ENCODE data around the gene NKAIN1.
"Not testable (repeated sequence)": the region's sequence is repeated elsewhere in the genome, so short reads cannot be mapped to it uniquely, and the experiment has no call there.

The NKAIN1 gene

DNA sequence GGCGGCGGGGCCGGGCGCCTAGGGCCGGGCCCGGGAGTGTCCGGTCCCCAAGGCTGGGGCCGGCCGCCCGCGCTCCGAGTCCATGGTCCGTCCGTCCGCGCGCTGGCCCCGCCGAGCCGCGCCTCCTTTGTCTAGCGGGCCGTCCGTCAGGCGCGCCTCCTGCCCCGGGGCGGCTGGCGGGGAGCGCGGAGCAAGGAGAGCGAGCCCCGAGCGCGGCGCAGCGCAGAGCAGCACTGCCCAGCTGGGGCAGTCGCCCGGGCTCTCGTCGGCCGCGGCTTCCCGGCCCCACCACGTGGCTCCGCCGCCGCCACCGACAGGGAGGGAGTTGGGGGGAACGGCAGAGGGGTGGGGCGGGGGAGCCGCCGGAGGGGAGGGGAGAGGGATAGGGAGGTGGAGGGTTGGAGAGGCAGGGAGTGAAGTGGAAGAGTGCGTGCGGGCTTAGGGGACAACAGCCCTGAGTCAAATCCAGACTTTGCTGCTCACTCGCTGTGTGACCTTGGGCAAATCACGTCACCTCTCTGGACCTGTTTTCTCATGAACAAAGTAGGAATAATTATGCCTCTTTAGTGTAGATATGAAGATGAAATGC lies at the start of gene NKAIN1:
Gene NKAIN1, minus strand, starts transcription at position 235 of the 589 bp plus-strand sequence. CDS start 340 bp downstream, outside the sequence.
- DNase-seq (ENCODE audit: low spot score), result no peak

DNA sequence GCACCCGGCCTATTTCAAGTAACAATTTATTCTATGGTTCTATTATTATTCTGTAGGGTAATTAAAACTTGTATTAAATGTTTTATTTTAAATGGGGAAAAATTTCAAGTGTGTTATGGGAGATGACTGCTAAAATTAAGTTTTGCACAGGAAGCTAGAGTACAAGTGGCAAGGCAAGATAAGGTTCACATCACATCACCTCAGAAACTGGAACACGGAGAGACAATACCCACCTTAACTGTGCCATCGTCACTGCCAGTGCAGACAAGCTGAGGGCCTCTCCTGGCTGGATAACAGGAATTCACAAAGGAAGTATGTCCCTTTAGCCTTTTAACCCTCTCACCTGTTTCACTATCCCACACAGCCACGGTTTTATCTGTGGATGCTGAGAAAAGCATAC lies 49.3 kb upstream of the NKAIN1 start:
- DNase-seq (ENCODE audit: low spot score), result no peak

DNA sequence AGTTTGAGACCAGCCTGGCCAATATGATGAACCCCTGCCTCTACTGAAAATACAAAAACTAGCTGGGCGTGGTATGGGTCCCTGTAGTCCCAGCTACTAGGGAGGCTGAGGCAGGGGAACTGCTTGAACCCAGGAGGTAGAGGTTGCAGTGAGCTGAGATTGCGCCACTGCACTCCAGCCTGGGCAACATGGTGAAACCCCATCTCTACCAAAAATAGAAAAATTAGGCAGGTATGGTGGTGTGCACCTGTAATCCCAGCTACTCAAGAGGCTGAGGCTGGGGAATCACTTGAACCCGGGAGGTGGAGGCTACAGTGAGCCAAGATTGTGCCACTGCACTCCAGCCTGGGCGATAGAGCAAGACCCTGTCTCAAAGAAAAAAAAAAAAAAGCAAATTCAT lies 48.1 kb upstream of the NKAIN1 start:
- not testable (repeated sequence) for DNase-seq (ENCODE audit: low spot score)

DNA sequence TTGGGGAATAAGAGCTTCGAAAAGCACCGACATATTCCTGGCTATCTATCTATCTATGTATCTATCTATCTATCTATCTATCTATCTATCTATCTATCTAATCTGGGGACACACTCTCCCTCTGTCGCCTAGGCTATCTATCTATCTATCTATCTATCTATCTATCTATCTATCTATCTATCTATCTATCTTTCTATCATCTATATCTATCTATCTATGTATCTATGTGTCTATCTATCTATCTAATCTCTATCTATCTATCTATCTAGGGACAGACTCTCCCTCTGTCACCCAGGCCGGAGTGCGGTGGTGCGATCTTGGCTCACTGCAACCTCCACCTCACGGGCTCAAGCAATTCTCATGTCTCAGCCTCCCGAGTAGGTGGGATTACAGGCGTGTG lies 42.7 kb upstream of the NKAIN1 start:
- DNase-seq (ENCODE audit: low spot score), result not testable (repeated sequence)

DNA sequence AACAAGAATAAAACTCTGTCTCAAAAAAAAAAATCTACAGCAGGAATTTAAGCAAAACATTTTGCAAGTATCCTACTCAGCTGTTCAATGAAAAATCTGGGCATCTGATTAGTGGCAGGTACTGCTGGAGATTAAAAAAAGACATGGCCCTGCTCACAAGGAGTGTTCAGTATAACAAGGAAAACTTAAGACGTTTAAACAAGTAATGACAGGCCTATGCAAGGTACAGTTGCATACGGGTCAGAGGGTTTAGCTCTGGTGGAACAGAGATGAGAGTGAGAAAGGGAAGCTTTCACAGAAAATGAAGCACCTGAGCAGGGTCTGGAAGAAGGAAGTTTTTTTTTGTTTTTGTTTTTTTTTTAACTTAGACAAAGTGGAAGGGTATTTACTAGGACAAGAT lies 33.9 kb upstream of the NKAIN1 start:
- DNase-seq (ENCODE audit: low spot score), result no peak

DNA sequence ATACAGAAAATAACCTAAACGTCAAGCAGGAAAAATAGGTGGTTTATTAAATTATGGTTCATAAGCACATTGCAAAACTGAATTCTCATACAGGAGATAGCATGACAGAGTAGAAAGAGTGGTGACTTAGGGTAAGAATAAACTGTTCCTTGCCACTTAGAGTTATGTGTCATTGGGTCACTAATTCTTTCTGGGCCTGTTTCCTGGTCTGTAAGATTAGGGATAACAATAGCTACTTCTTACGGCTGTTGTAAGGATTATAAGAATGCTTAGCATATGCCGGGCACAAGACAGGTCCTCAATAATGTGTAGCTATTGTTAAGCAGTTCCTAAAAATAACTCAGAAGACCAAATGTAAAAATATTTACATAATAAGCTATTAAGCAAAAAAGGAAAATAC lies 32.7 kb upstream of the NKAIN1 start:
- no peak for DNase-seq (ENCODE audit: low spot score)

DNA sequence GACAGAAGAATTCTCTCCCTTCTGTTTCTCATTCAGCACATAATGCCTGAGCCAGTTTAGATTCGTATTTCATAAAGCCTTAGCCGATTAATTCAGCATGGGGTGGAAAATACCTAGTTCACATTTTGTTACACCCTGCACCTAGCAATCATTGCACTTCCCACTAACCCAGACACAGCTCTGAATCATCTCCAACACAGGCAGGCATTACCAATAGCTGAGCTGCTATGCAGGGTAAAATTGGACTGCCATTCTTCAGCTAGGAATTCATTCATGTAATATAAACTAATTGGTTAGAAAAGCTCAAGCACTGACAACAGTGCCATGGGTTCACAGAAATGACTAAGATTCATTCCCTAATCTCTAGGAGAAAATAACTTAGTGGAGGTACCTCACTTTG lies 26.9 kb upstream of the NKAIN1 start:
- DNase-seq (ENCODE audit: low spot score), result no peak

DNA sequence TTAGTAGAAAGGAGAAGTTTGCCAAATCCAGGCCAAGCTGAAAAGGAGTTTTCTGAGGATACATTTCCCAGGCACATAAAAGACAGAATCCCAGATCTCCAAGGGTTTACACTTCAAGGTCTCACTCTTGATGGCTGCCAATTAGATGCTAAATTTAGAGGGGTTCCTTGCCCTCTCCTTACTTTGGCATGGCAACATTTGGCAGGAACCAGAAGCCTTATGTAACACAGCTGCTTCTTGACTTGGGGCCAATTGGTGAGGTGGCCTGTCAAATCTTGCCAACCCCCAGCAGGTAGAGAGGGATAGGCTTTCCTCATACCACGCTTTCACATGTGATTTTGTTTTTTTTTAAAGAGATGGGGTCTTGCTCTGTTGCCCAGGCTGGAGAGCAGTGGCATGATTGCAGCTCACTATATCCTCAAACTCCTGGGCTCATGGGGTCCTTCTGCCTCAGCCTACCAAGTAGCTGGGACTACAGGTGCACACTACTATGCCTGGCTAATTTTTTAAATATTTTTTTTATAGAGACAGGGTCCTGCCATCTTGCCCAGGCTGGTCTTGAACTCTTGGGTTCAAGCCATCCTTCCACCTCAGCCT lies 25.2 kb upstream of the NKAIN1 start:
- no peak for DNase-seq (ENCODE audit: low spot score)

DNA sequence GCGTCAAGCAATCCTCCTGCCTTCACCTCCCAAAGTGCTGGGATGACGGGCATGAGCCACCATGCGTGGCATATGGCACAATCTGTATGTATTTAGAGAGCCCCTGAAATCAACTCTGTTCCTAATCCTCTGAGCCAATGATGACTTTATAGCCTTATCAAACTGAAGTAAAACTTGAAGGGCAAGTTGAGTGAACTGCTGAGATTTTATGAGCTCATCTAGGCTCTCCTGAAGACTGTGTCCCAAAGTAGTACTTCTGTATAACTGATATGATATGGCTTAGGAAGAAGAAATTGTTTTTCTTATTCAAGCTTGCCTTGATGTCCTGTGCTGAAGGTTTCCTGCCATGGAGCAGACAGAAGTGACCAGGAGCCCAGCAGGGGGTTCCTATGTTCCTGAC lies 23.7 kb upstream of the NKAIN1 start:
- no peak for DNase-seq (ENCODE audit: low spot score)

DNA sequence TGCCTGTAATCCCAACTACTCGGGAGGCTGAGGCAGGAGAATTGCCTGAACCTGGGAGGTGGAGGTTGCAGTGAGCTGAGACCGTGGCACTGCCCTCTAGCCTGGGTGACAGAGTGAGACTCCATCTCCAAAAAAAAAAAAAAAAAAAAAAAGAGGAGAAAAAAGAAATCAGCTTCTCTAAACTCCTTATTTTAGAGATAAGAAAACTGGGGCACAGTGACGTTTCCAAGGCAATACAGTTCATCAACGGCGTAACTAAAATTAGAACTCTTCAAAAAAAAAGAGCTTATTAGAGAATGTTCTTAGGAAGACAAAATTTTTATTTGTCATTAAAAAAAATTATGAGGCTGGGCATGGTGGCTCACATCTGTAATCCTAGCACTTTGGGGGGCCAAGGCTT lies 22.7 kb upstream of the NKAIN1 start:
- DNase-seq (ENCODE audit: low spot score), result not testable (repeated sequence)

DNA sequence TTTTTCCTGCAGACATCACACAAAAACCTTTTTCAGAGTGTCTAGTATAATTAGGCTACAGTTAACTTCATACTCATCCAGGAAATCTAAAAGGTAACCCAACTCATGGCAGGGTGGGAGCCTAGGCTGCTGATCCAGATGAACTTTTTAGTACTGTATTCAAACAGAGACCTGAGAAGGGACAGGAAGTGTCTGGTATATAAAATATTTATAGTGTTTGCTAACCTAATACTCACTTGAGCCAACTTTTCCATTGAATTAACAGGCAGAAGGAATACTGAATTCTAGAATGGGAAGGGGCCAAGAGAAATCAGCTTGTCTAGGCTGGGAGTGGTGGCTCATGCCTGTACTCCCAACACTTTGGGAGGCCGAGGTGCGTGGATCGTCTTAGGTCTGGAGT lies 22.2 kb upstream of the NKAIN1 start:
- DNase-seq (ENCODE audit: low spot score), result no peak

DNA sequence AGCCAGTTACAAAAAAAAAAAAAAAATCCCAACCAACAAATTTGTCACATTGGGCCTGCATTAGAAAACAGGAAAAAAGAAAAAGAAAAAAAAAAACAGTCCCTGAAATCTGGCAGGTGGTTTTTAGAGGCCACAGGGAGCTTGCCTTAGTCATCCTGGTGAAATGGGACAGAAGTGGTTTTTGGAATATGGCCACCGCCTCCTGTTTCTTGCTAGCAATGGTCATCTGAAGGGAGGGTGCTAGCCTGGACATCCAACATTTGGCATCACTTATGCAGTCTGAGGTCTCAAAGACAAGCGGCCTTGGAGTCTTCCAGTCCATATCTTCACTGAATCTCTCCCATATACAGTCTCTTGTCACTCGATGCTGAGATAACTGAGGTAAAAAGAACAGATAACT lies 20.1 kb upstream of the NKAIN1 start:
- no peak for DNase-seq (ENCODE audit: low spot score)

DNA sequence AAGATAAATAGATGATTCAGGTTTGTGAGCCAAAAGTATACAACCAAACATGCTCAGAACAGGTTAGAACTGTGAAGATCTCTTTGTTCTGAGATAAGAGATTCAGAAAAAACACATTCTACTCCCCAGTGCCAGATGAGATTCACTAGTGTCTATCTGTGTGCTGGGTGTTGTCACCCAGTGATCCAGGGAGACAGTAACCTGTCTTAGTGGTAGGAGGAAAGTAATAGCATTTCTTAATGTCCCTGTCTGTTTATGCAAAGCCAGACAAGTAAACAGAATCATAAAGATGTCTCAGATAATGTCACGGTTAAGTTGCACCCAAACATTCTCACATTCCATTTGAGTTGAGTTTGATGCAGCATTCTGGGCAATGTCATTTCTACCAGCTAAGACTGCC lies 18.9 kb upstream of the NKAIN1 start:
- no peak for DNase-seq (ENCODE audit: low spot score)

DNA sequence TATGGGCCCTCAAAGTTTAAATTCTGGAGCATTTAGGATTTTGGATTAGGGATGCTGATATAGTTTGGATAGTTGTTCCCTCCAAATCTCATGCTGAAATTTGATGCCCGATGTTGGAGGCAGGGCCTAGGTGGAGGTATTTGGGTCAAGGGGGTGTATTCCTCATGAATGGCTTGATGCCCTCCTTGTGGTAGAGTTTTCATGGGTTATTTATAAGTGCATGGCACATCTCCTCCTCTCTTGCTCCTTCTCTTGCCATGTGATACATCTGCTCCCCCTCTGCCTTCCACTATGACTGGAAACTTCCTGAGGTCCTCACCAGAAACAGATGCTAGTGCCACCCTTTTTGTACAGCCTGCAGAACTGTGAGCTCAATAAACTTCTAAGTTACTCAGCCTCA lies 17.5 kb upstream of the NKAIN1 start:
- no peak for DNase-seq (ENCODE audit: low spot score)

DNA sequence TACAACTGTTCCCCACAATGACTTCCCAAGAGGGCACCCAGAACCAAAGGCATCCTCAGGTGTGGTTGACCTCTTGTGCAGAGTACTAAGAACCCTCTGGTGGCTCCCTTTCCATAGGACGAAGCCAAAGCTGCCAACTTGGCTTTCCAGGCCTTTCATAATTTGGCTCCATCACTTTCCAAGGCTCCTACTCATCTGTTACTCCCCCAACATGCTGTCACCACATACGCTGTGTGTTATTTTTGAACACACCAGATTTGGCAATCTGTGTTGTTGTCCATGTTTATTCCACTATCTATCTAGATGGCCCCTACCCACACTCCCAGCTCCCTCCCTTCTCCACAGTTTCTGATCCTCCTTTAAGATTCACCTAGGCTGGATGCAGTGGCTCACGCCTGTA lies 10.2 kb upstream of the NKAIN1 start:
- no peak for DNase-seq (ENCODE audit: low spot score)

DNA sequence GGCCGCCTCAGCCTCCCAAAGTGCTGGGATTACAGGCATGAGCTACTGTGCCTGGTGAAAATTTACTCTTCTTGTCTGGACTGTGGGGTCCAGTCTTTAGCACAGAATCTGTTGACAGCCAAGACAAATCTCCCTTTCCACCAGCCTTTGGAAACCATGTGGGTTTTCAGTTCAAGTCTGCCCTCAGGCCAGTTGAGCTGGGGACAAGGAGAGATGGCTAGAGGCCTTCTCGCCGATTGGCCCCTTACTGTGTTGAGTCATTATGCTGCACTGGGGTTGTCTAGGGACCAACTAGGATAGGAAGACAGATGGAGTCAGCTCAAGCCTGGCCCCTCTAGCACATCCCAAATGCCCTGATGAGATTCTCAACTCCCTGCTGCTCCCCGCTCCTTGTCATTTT lies 8.6 kb upstream of the NKAIN1 start:
- DNase-seq (ENCODE audit: low spot score), result no peak

DNA sequence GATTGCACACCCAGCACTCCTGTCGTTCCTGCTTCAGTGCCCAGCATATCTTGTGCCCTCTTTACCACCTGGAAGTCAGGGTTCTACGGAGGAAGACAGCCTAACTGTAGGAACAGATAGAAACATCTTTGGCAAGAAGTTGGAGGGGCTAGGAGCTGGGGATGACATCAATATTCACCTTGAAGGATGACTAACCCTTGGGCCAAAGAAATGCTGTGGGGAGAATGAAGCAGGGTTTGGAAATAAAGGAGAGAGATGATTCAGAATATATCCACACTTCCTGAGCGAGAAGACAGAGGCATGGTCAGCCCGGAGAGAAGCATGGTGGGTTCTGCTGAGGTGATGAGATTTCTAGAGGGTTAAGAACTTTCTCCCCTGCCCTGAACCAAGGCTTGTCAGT lies 4.6 kb upstream of the NKAIN1 start:
- no peak for DNase-seq (ENCODE audit: low spot score)

DNA sequence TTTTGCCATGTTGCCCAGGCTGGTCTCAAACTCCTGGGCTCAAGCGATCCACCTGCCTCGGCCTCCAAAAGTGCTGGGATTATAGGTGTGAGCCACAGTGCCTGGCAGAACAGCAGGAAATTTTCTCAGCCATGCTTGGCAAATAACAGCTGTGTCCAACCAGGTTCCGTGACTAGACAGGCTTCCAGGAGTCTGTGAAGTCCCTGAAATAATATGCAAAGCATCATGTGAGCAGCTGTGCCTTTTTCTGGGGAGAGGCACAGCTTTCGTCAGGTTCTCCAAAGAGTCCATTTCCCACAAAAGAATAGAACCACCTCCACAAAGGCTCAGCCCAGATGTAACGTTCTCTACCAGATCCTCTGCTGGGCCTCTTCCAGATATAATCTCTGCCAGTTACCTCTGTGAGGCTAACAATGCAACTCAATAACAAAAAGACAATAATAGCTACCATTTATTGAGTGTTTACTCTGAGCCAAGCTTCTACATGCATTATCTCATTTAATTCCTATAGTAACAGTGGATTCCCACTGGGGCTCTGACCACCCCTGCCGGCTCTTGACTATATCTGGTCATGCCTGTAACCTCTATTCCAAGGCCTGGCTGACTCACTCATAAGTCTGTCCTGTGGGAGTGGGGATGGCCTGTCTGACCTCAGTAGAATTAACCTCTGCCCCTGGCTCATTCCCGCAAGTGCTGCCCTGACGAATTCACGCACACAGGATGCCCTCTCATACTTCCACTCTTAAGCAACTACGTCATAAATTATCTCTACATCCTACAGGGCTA lies 4.0 kb upstream of the NKAIN1 start:
- no peak for DNase-seq (ENCODE audit: low spot score)

DNA sequence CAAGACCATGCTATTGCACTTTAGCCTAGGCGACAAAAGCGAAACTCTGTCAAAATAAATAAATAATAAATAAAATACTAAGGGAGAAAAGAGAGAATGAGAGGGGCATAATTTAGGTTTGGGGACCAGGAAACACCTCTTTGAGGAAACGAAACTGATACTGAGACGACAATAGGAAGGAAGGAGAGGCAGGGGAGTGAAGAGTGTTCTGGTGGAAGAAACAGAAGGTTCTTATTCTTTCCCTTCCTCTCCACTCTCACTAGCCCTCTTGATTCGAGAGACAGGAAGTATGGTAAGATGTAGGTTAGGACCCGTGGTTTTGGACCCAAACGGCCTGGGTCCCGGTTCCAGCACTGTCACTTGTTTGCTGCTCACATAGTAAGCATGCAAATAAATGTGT lies 1.6 kb upstream of the NKAIN1 start:
- no peak for DNase-seq (ENCODE audit: low spot score)

DNA sequence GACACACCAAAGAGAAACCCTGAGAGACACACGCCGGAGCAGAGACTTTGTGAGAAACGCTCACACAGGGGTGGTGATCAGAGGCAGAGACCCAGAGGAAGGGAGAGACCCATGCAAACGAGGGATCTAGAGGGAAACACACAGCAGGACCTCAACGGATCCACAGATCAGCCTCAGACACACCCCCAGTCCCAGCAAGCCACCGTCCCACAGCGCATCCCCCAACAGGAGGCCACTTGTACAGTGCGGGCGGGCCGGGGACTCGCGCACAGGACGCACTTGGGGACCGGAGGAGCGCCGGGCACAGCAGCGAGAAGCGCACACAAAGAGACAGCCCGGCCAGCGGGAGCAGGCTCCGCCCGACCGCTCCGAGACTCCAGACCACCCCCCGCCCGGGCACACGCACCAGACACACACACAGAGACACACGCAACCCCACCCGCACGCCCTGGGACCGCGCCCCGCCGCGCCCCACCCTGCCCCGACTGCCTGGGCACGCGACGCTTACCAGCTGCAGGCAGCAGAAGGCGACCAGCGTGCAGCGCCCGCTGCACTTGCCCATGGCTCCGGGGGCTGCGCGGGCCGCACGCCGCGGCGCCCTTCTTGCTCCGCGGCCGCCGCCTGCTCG lies 587 bp downstream of the NKAIN1 start:
- DNase-seq (ENCODE audit: low spot score), result no peak

DNA sequence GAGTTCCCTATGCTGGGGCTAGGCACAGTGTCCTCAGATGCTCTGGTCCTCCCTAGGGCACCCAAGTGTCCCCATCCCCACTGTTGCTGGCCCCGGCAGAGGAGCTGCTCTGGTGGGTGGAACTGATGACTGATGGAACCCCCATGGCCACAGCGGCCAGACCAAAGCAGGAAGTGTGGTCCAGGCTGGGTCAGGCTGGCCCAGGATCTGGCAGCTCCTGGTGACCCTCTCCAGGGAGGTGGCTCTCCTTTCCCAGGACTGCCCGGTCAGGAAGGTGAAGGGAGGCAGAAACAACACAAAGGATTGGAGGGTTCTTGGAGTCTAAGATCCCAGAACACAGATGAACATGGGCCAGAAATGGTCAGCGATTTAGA lies 1.1 kb downstream of the NKAIN1 start:
- DNase-seq (ENCODE audit: low spot score), result no peak

DNA sequence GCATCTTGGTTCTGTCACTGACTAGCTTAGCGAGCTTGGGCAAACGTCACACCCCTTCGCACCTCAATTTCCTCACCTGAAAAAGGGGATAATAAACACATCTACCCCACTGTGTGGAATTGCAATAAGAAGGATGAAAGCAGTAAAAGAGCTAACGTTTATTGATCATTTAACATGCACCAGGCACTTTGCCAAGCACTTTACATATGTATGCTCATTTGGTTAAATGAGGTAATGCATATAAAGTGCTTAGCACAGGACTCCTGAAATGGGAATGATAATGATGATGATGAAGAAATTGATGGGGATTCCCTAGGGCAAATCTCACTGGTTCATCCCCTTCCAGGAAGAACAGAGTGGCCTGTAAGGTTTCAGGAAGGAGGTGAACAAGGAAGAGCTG lies 4.8 kb downstream of the NKAIN1 start:
- no peak for DNase-seq (ENCODE audit: low spot score)

DNA sequence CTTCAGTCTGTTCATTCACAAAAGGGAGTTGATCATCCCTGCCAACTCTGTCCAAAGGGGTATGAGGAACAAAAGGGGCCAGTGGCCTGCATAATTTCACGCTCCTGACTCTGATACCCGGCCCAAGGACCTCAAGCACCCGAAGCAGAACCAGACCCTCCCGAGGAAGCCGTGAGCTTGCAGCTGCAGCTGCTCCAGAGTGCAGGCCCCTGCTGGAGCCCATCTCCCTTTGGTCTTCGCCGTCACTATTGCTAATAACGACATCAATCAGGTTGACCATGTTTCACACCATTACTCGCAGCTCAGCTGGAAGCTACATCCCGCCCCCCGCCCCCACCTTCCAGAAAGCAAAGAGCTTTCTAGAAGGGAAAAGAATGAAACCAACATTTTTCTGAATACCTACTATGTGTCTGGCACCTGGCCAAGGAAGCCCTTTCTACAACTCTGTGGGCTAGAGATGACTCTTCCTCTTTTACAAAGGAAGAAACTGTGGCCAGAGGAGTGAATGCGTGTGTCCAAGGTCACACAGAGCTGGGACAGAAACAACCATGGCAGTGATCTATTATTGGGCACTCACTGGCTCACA lies 5.5 kb downstream of the NKAIN1 start:
- no peak for DNase-seq (ENCODE audit: low spot score)

All from hematopoietic multipotent progenitor cell treated with erythropoietin and hydrocortisone succinate and interleukin-3 and kit ligand, for 17 days (in vitro differentiated cells).